Tibial nerve (tissue), 4 donors: ENCODE data around the gene KIAA0232.

Experiments used
- EP300 ChIP-seq, 2 donors: sonication (generic); formaldehyde crosslinking; IDR thresholded peaks; one replicate each; pipeline ENCODE4 v1.6.1; 2017; ENCODE audit warnings: antibody characterized with exemption in 2 of 2, mild to moderate bottlenecking in 1 of 2
- POLR2A ChIP-seq, 2 donors: fragments of 450-650 bp; IDR thresholded peaks; one replicate each; pipeline ENCODE4 v1.6.1; 2017; ENCODE audit warnings: antibody characterized with exemption in 2 of 2, mild to moderate bottlenecking in 2 of 2, moderate library complexity in 2 of 2
- TF ChIP-seq, protein P1 (sequence below), 5 experiments: fragments of 200-600 bp in 3 of 5; fragments of 450-650 bp in 2 of 5; sonication (generic) in 3 of 5; IDR thresholded peaks; one replicate each; pipeline ENCODE4 v1.5.1; 2016 to 2019; ENCODE audit warnings: antibody characterized with exemption in 5 of 5, mild to moderate bottlenecking in 3 of 5, moderate library complexity in 2 of 5

DNA sequence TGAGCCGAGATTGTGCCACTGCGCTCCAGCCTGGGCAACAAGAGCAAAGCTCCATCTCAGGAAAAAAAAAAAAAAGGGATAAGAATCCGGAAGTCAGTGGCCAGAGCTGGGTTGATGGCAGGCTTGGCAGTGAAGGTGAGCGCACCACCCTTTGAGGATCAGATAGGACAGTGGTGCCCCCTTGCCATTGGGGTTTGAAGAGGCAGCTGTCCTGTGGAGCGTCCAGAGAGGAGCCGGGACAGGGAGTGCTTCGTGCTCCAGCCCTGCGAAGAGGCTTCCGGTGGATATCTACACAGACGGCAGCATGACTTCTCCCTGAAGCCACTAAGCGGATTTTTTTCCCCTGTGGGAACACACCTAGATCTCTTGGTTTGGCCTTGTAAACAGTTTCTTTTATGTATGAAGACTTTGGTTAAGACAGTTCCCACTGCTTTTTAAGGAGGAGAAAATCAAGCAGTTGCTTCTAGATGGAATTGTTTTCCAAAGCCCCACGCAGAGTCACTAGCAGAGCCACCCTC is 133.6 kb downstream of the KIAA0232 start:
- TF ChIP-seq, protein P1, sequence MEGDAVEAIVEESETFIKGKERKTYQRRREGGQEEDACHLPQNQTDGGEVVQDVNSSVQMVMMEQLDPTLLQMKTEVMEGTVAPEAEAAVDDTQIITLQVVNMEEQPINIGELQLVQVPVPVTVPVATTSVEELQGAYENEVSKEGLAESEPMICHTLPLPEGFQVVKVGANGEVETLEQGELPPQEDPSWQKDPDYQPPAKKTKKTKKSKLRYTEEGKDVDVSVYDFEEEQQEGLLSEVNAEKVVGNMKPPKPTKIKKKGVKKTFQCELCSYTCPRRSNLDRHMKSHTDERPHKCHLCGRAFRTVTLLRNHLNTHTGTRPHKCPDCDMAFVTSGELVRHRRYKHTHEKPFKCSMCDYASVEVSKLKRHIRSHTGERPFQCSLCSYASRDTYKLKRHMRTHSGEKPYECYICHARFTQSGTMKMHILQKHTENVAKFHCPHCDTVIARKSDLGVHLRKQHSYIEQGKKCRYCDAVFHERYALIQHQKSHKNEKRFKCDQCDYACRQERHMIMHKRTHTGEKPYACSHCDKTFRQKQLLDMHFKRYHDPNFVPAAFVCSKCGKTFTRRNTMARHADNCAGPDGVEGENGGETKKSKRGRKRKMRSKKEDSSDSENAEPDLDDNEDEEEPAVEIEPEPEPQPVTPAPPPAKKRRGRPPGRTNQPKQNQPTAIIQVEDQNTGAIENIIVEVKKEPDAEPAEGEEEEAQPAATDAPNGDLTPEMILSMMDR (IDR thresholded peaks at IDR 0.05) = no peak
- TF ChIP-seq POLR2A (IDR thresholded peaks at IDR 0.05) = no peak
- no peak for TF ChIP-seq EP300 (IDR thresholded peaks at IDR 0.05)
